Measurements from ENCODE around the gene IMMP2L. TPM values are rescaled to one million over a fixed set of nuclear protein-coding genes. Genes with fewer than 3 reads are reported as not detected.
"Not testable (repeated sequence)": the region's sequence is repeated elsewhere in the genome, so short reads cannot be mapped to it uniquely, and the experiment has no call there.

The IMMP2L gene
- total RNA-seq, 4 donors from 2014 or later: 12.0 to 22.2 (median 17.5) TPM

GRCh38 chr7:111470998-111471397 is 91.3 kb downstream of the IMMP2L start:
- Histone ChIP-seq H3K9me3 (peaks cover 0 to 5% (median 0%) of the 10 kb centered on the region in 4 donors), H3K36me3 (no peaks in the 10 kb centered on the region), H3K4me1 (peaks cover 0 to 4% (median 0%) of the 10 kb centered on the region in 4 donors), H3K27ac (replicated peaks in 1 of 4) (no peak overlapping the region), H3K4me3 (no peak overlapping the region), H3K27me3 (no peaks in the 10 kb centered on the region)
- intact Hi-C loops (cut with DNase I): no loop called here
- DNase-seq (ENCODE audit: extremely low spot score): no peak
- TF ChIP-seq CTCF (IDR thresholded peaks at IDR 0.05): no peak
- TF ChIP-seq POLR2AphosphoS5 (IDR thresholded peaks at IDR 0.05): no peak
- TF ChIP-seq EP300 (IDR thresholded peaks at IDR 0.05): no peak
- TF ChIP-seq POLR2A (IDR thresholded peaks at IDR 0.05; ENCODE audit: low read depth): no peak
- WGBS: 78% methylated on average over 2 of the region's 2 CpGs

- H3K9me3 ChIP-seq; H3K4me3 ChIP-seq; H3K27ac ChIP-seq (replicated peaks in 1 of 4); H3K27me3 ChIP-seq; H3K4me1 ChIP-seq; H3K36me3 ChIP-seq; DNase-seq (ENCODE audit: extremely low spot score); intact Hi-C loops (cut with DNase I): not testable (repeated sequence)
- 100% methylated on average over 1 of the region's 1 CpG for WGBS
Measured at GRCh38 chr7:111469894-111470293, 92.4 kb downstream of the IMMP2L start.

- H3K4me1 ChIP-seq; intact Hi-C loops (cut with DNase I); DNase-seq (ENCODE audit: extremely low spot score); H3K27me3 ChIP-seq; H3K4me3 ChIP-seq; H3K27ac ChIP-seq (replicated peaks in 1 of 4); H3K36me3 ChIP-seq; H3K9me3 ChIP-seq: not testable (repeated sequence)
- WGBS: 100% methylated on average over 1 of the region's 3 CpGs
Measured at GRCh38 chr7:111465774-111466173, 96.5 kb downstream of the IMMP2L start.

GRCh38 chr7:111460695-111461094 is 101.6 kb downstream of the IMMP2L start:
- no peak for DNase-seq (ENCODE audit: extremely low spot score)
- Histone ChIP-seq H3K9me3 (no peaks in the 10 kb centered on the region), H3K4me1 (no peaks in the 10 kb centered on the region), H3K36me3 (no peaks in the 10 kb centered on the region), H3K4me3 (no peak overlapping the region), H3K27ac (replicated peaks in 1 of 4) (no peak overlapping the region), H3K27me3 (no peaks in the 10 kb centered on the region)
- intact Hi-C loops (cut with DNase I): no loop called here
- no peak for TF ChIP-seq POLR2A (IDR thresholded peaks at IDR 0.05; ENCODE audit: low read depth)
- TF ChIP-seq EP300 (IDR thresholded peaks at IDR 0.05): no peak
- TF ChIP-seq CTCF (IDR thresholded peaks at IDR 0.05): no peak
- TF ChIP-seq POLR2AphosphoS5 (IDR thresholded peaks at IDR 0.05): no peak

- no peak overlapping the region for H3K4me3 ChIP-seq
- 75% methylated on average over 2 of the region's 2 CpGs for WGBS
- no peaks in the 10 kb centered on the region for H3K27me3 ChIP-seq
- no peak for DNase-seq (ENCODE audit: extremely low spot score)
- TF ChIP-seq CTCF (IDR thresholded peaks at IDR 0.05) (no peak), POLR2A (IDR thresholded peaks at IDR 0.05; ENCODE audit: low read depth) (no peak), POLR2AphosphoS5 (IDR thresholded peaks at IDR 0.05) (no peak), EP300 (IDR thresholded peaks at IDR 0.05) (no peak)
- H3K27ac ChIP-seq (replicated peaks in 1 of 4): no peak overlapping the region
- no peaks in the 10 kb centered on the region for H3K9me3 ChIP-seq
- H3K36me3 ChIP-seq: no peaks in the 10 kb centered on the region
- H3K4me1 ChIP-seq: no peaks in the 10 kb centered on the region
- intact Hi-C loops (cut with DNase I): no loop called here
Measured at GRCh38 chr7:111459757-111460280, 102.5 kb downstream of the IMMP2L start.

- no peaks in the 10 kb centered on the region for H3K9me3 ChIP-seq
- H3K36me3 ChIP-seq: no peaks in the 10 kb centered on the region
- H3K27me3 ChIP-seq: no peaks in the 10 kb centered on the region
- WGBS: 87% methylated on average over 2 of the region's 2 CpGs
- H3K4me3 ChIP-seq: no peak overlapping the region
- H3K4me1 ChIP-seq: no peaks in the 10 kb centered on the region
- intact Hi-C loops (cut with DNase I): no loop called here
- DNase-seq (ENCODE audit: extremely low spot score): no peak
- no peak overlapping the region for H3K27ac ChIP-seq (replicated peaks in 1 of 4)
- no peak for TF ChIP-seq POLR2A (IDR thresholded peaks at IDR 0.05; ENCODE audit: low read depth)
- no peak for TF ChIP-seq POLR2AphosphoS5 (IDR thresholded peaks at IDR 0.05)
- no peak for TF ChIP-seq CTCF (IDR thresholded peaks at IDR 0.05)
- no peak for TF ChIP-seq EP300 (IDR thresholded peaks at IDR 0.05)
Measured at GRCh38 chr7:111459065-111459756, 103.1 kb downstream of the IMMP2L start.

- H3K4me3 ChIP-seq; H3K27me3 ChIP-seq; H3K27ac ChIP-seq (replicated peaks in 1 of 4); intact Hi-C loops (cut with DNase I); H3K9me3 ChIP-seq; H3K36me3 ChIP-seq; H3K4me1 ChIP-seq; DNase-seq (ENCODE audit: extremely low spot score): not testable (repeated sequence)
- 100% methylated on average over 1 of the region's 2 CpGs for WGBS
Measured at GRCh38 chr7:111450705-111451104, 111.6 kb downstream of the IMMP2L start.

GRCh38 chr7:111447502-111447901 is 114.8 kb downstream of the IMMP2L start:
- H3K36me3 ChIP-seq; H3K4me1 ChIP-seq; H3K27me3 ChIP-seq; H3K9me3 ChIP-seq; H3K4me3 ChIP-seq; DNase-seq (ENCODE audit: extremely low spot score); intact Hi-C loops (cut with DNase I); H3K27ac ChIP-seq (replicated peaks in 1 of 4): not testable (repeated sequence)
- 96% methylated on average over 3 of the region's 6 CpGs for whole genome bisulfite sequencing

Data from esophagus muscularis mucosa (tissue), 4 donors.